GM12874 (cell line): Measurements from ENCODE around the gene NSMF.

Experiments
- TF ChIP-seq, protein P1 (sequence below): IDR thresholded peaks from 2 replicates; pipeline ENCODE4 v1.5.1; 2011; ENCODE audit warnings: low read depth, mild to moderate bottlenecking, control low read depth, low read length, moderate library complexity; ENCODE audit not compliant: insufficient read depth

Gene NSMF

GRCh38 chr9:137433916-137434431 lies 25.2 kb downstream of the NSMF start:
- TF ChIP-seq, protein P1, sequence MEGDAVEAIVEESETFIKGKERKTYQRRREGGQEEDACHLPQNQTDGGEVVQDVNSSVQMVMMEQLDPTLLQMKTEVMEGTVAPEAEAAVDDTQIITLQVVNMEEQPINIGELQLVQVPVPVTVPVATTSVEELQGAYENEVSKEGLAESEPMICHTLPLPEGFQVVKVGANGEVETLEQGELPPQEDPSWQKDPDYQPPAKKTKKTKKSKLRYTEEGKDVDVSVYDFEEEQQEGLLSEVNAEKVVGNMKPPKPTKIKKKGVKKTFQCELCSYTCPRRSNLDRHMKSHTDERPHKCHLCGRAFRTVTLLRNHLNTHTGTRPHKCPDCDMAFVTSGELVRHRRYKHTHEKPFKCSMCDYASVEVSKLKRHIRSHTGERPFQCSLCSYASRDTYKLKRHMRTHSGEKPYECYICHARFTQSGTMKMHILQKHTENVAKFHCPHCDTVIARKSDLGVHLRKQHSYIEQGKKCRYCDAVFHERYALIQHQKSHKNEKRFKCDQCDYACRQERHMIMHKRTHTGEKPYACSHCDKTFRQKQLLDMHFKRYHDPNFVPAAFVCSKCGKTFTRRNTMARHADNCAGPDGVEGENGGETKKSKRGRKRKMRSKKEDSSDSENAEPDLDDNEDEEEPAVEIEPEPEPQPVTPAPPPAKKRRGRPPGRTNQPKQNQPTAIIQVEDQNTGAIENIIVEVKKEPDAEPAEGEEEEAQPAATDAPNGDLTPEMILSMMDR: no peak

- TF ChIP-seq, protein P1: no peak
Observed at GRCh38 chr9:137433349-137433915, 25.7 kb downstream of the NSMF start.

GRCh38 chr9:137432687-137433348 lies 26.3 kb downstream of the NSMF start:
- TF ChIP-seq, protein P1: no peak

DNA sequence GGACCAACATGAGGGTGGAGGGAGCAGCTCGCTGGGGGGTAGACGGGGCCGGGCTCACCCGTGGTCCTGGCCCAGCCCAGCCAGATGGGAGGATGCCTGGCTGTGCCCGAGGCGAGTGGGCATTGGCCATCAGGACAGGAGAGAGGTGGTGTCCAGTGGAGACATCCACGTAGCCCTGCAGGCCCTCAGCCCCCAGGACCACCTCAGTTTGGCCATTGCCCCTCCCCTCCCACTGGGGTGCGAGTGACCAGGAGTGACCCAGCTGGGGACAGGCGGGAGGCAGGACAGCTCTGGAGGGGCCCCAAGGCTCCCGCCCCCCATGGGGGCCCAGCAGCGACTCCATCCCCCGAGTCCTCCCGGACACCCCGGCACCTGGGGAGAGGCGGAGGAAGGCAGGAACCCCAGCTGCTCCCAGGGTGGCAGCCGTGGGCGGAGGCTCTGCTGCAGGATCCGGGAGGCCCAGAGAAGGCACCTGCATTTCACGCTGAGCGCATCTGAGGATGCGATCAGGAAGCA lies 27.7 kb downstream of the NSMF start:
- TF ChIP-seq, protein P1: no peak

DNA sequence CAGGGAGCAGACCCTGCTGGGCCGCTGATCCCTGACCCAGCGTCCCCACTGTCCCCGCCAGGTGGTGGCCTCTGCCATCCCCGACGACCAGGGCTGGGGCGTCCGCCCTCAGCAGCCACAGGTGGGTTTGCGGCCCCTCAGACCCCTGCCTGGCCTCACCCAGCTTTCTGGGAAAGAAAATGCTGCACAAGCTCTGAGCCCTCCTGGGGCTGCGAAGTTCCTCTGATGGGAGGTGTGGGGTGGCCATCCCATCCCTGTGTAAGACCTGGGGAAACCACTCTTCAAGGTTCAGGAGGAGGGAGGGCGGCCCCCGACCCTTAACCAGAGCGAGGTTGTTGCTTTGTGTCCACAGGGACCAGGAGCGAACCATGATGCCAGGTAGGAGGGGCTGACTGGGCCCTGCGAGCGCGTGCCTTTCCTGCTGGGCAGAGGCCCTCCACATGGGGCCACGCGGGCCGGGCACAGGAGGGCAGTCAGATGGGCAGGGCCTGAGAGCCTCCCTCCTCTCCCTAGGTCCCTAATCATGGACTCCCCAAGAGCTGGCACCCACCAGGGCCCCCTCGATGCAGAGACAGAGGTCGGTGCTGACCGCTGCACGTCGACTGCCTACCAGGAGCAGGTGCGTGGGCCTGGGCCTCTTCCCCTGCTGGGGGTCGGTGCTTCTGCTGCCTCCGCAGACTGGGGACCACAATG lies 28.3 kb downstream of the NSMF start:
- TF ChIP-seq, protein P1: no peak

DNA sequence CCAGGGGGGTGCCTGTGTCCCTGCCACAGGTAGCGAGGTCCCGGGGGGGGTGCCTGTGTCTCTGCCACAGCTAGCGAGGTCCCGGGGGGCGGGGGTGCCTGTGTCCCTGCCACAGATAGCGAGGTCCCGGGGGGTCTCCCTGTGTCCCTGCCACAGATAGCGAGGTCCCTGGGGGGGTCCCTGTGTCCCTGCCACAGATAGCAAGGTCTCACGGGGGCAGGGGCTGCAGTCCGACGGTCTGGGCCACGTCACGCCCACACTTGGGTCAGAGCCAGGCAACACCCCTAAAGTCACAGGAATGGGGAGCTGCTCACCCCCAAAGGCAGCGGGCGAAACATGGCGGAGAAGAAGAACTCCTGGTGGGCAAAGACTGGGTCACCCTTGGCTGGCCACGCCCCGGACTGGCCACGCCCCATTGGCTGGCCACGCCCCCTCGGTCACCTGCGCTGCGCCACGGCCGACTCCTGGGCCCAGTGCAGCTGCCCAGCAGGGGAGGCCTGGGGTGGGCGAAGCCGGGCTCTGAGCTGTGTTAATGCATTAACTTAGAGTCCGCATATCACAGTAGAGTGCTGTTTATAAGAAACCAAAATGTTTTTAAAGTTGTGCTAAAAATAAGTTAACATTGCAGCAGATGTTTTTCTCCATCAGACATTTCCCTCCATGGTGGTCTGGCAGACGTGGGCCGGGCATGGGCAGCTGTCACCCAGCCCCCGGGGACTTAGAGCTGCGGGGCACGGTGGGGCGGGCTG lies 29.0 kb downstream of the NSMF start:
- TF ChIP-seq, protein P1: no peak

- TF ChIP-seq, protein P1: no peak
Observed at GRCh38 chr9:137429546-137429890, 29.6 kb downstream of the NSMF start.
